HepG2 (cell line): Measurements from ENCODE around the gene FOXD1. TPM values are rescaled to one million over a fixed set of nuclear protein-coding genes. Genes with fewer than 3 reads are reported as not detected.

Experiments
- ATAC-seq: fragments of 200-7000 bp; cut with Tn5 transposase; 3 replicates; pipeline ENCODE4 v1.9.1; 2020; ENCODE audit warnings: mild to moderate bottlenecking, moderate library complexity
- BruUV-seq: library from RNA; stranded (reverse); fragments of 400-500 nt; replicated peaks from 2 replicates; lab custom pipeline; 2021; lab: Mats Ljungman, UMichigan
- CTCF ChIA-PET: fragments of 300-600 bp; formaldehyde crosslinking; extraction: SDS; loops from one replicate; lab custom pipeline; 2021; ENCODE audit warnings: low total read pairs, inconsistent platforms, low intra/inter-chr PET ratio; lab: Yijun Ruan, JAX
- POLR2A ChIA-PET: fragments of 350-600 bp; sonication (Branson Sonifier 250); formaldehyde crosslinking; loops from one replicate; lab custom pipeline; 2020; ENCODE audit warnings: antibody characterized with exemption, inconsistent platforms; lab: Yijun Ruan, JAX
- DNase-seq: peaks from one replicate; pipeline ENCODE4 v3.0.0-alpha.2; 2015; ENCODE audit warnings: low spot score
- FAIRE-seq: peaks from 3 replicates; lab custom pipeline; 2011; peaks lifted over from hg19 to GRCh38; lab: Jason Lieb, UNC
- H2AFZ ChIP-seq: one replicate; pipeline ENCODE4 v1.6.1; 2011; ENCODE audit warnings: low read length, inconsistent platforms
- H3K27ac ChIP-seq: fragments of 300-600 bp; 3 replicates; pipeline ENCODE4 v1.8.0; 2011; ENCODE audit warnings: mixed run types, mild to moderate bottlenecking, mixed read lengths, low read length, inconsistent platforms; ENCODE audit not compliant: insufficient read depth; ENCODE audit errors: extremely low read length
- H3K27me3 ChIP-seq, 2 experiments: fragments of 200-600 bp in 1 of 2; 2 replicates in 1 of 2; 3 replicates in 1 of 2; pipeline versions ENCODE4 v1.6.0 to v1.8.0; 2011; ENCODE audit warnings: low read length in 2 of 2, mild to moderate bottlenecking in 2 of 2, moderate library complexity in 2 of 2, inconsistent platforms in 1 of 2; ENCODE audit not compliant: insufficient read depth in 2 of 2, control insufficient read depth in 1 of 2
- H3K36me3 ChIP-seq, 2 experiments: fragments of 200-600 bp in 1 of 2; replicated peaks in 1 of 2; 2 replicates in 1 of 2; 3 replicates in 1 of 2; pipeline versions ENCODE4 v1.5.1 to v1.8.0; 2011; ENCODE audit warnings: low read length in 2 of 2, inconsistent platforms in 1 of 2; ENCODE audit not compliant: insufficient read depth in 2 of 2, control insufficient read depth in 1 of 2
- H3K4me1 ChIP-seq: 2 replicates; pipeline ENCODE4 v1.5.1; 2012; ENCODE audit warnings: low read length, inconsistent platforms; ENCODE audit not compliant: insufficient read depth
- H3K4me2 ChIP-seq: 2 replicates; pipeline ENCODE4 v1.6.0; 2011; ENCODE audit warnings: low read depth, low read length, inconsistent platforms
- H3K4me3 ChIP-seq, 3 experiments: fragments of 200-600 bp in 1 of 3; sonication (generic), shearing (Covaris generic) in 1 of 3; replicated peaks in 1 of 3; 2 replicates each; pipeline ENCODE4 v1.5.1; 2011 to 2016; ENCODE audit warnings: low read length in 3 of 3, inconsistent platforms in 2 of 3, low read depth in 2 of 3, mild to moderate bottlenecking in 2 of 3, control low read depth in 1 of 3, mixed read lengths in 1 of 3; ENCODE audit not compliant: insufficient read depth in 1 of 3
- H3K79me2 ChIP-seq: one replicate; pipeline ENCODE4 v1.6.1; 2011; ENCODE audit warnings: low read length, inconsistent platforms; ENCODE audit not compliant: insufficient read depth
- H3K9ac ChIP-seq: 2 replicates; pipeline ENCODE4 v1.6.0; 2011; ENCODE audit warnings: mild to moderate bottlenecking, low read depth, low read length, inconsistent platforms; ENCODE audit not compliant: insufficient read depth
- H3K9me3 ChIP-seq: 2 replicates; pipeline ENCODE4 v1.5.1; 2012; ENCODE audit warnings: mild to moderate bottlenecking, low read length
- H4K20me1 ChIP-seq: 2 replicates; pipeline ENCODE4 v1.6.0; 2011; ENCODE audit warnings: inconsistent platforms, mild to moderate bottlenecking, low read length, moderate library complexity; ENCODE audit not compliant: insufficient read depth
- ELF4 ChIP-seq: sonication (generic); formaldehyde crosslinking; IDR thresholded peaks from 2 replicates; pipeline ENCODE4 v1.5.0; 2020; ENCODE audit warnings: missing genetic modification reagents, mild to moderate bottlenecking, moderate library complexity, borderline replicate concordance
- FOXO4 ChIP-seq: sonication (generic); formaldehyde crosslinking; conservative IDR thresholded peaks from 2 replicates; pipeline ENCODE4 v1.8.1; 2023; ENCODE audit warnings: missing genetic modification reagents
- HNRNPH1 ChIP-seq: fragments of 200-400 bp; formaldehyde crosslinking; optimal IDR thresholded peaks from 2 replicates; pipeline ENCODE3; 2017; ENCODE audit warnings: mild to moderate bottlenecking, low read depth, low read length
- IKZF1 ChIP-seq: fragments of 450-650 bp; IDR thresholded peaks from 2 replicates; pipeline ENCODE4 v1.7.1; 2016
- NPAS2 ChIP-seq: sonication (generic); formaldehyde crosslinking; IDR thresholded peaks from 2 replicates; pipeline ENCODE4 v1.8.0; 2022; ENCODE audit warnings: mild to moderate bottlenecking, missing genetic modification reagents, borderline replicate concordance
- RFX5 ChIP-seq: IDR thresholded peaks from 2 replicates; pipeline ENCODE4 v1.6.1; 2011; ENCODE audit warnings: low read depth, low read length, improper control_type of control experiment
- SP1 ChIP-seq, 2 experiments: fragments of 450-650 bp in 1 of 2; sonication (generic) in 1 of 2; formaldehyde crosslinking in 1 of 2; IDR thresholded peaks; 2 replicates each; pipeline versions ENCODE4 v1.4.0 to v1.6.1; 2016 to 2020; ENCODE audit warnings: missing genetic modification reagents in 1 of 2
- ZKSCAN8 ChIP-seq: IDR thresholded peaks from 2 replicates; pipeline ENCODE4 v1.6.1; 2016; ENCODE audit warnings: borderline replicate concordance, missing genetic modification reagents, missing compliant biosample characterization
- ZNF17 ChIP-seq: sonication (generic); formaldehyde crosslinking; IDR thresholded peaks from 2 replicates; pipeline ENCODE4 v1.5.0; 2020; ENCODE audit warnings: mild to moderate bottlenecking, missing genetic modification reagents
- ZNF180 ChIP-seq: sonication (generic); formaldehyde crosslinking; IDR thresholded peaks from 2 replicates; pipeline ENCODE4 v1.4.0; 2020; ENCODE audit warnings: low read depth, missing genetic modification reagents, borderline replicate concordance
- ZNF431 ChIP-seq: sonication (generic); formaldehyde crosslinking; IDR thresholded peaks from 2 replicates; pipeline ENCODE4 v1.9.0; 2022; ENCODE audit warnings: missing genetic modification reagents, low read depth, mild to moderate bottlenecking, borderline replicate concordance
- ZNF563 ChIP-seq: sonication (generic); formaldehyde crosslinking; IDR thresholded peaks from 2 replicates; pipeline ENCODE4 v1.8.0; 2022; ENCODE audit warnings: mild to moderate bottlenecking, moderate library complexity, missing genetic modification reagents
- WGBS: methylation state at CpG from one replicate; pipeline ENCODE4 v1.1.6; 2017; ENCODE audit warnings: low lambda C conversion rate; 5-methylcytosine and 5-hydroxymethylcytosine counted together
- in situ Hi-C: cut with HindIII; loops from 2 replicates; pipeline ENCODE4 v1.10.0; 2017; ENCODE audit warnings: low pct_unique_long_range_greater_than_20kb; ENCODE audit not compliant: extremely low pct_ligation_motif_present
- intact Hi-C: fragments of 100-400 bp; cut with micrococcal nuclease; formaldehyde crosslinking; loops from one replicate; pipeline ENCODE4 v1.10.0; 2022; ENCODE audit not compliant: unreplicated experiment
- polyA plus RNA-seq, 8 experiments: library from polyadenylated mRNA; depleted of rRNA in 3 of 8; stranded (reverse) in 7 of 8; unstranded in 1 of 8; fragments of >200 nt; fragmentation: Illumina TruSeq in 4 of 8; extraction: Trizol in 4 of 8; gene quantifications; 2 replicates each; pipeline versions ENCODE4 v1.2.1 to v1.2.3, GENCODE V29; 2011 to 2016; ENCODE audit warnings: low read depth in 4 of 8, missing spikeins in 1 of 8, mixed read lengths in 1 of 8; ENCODE audit not compliant: insufficient read depth in 1 of 8
- total RNA-seq, 5 experiments: library from RNA; depleted of rRNA; stranded (reverse); fragments of >200 nt; fragmentation: Illumina TruSeq; extraction: Trizol; gene quantifications; 2 replicates each; pipeline ENCODE4 v1.2.3, GENCODE V29; 2016; ENCODE audit warnings: low read depth in 1 of 5

FOXD1 gene
- total and polyA plus RNA-seq, 2 of the 13 experiments (the other 11 are each of a cell fraction or from before 2014, with no cell fraction given): 0.04 to 0.05 TPM

GRCh38 chr5:73484511-73484910 is 35.9 kb upstream of the FOXD1 start:
- no peaks in the 10 kb centered on the region for H3K9me3 ChIP-seq
- H3K9ac ChIP-seq: no peak overlapping the region
- 9% methylated on average over 1 of the region's 1 CpG for WGBS
- in situ Hi-C loops: no loop called here
- FAIRE-seq (no peak), ATAC-seq (no peak), DNase-seq (no peak)
- no peaks in the 10 kb centered on the region for H3K4me1 ChIP-seq
- ChIA-PET POLR2A (no interaction called here), CTCF (no interaction called here)
- no peak overlapping the region for H3K4me3 ChIP-seq
- no peaks in the 10 kb centered on the region for H4K20me1 ChIP-seq
- H3K79me2 ChIP-seq: no peaks in the 10 kb centered on the region
- H3K4me2 ChIP-seq: no peak overlapping the region
- no peak for TF ChIP-seq FOXO4 (CRISPR knock-in tag)
- no peak for TF ChIP-seq IKZF1
- no peak for TF ChIP-seq ZKSCAN8 (CRISPR knock-in tag)
- no peak for TF ChIP-seq HNRNPH1
- no peak for TF ChIP-seq ZNF563 (CRISPR knock-in tag)
- no peak for TF ChIP-seq ZNF180 (CRISPR knock-in tag)
- TF ChIP-seq ZNF17 (CRISPR knock-in tag): no peak
- TF ChIP-seq ZNF431 (CRISPR knock-in tag): no peak
- TF ChIP-seq RFX5: no peak
- no peak for TF ChIP-seq ELF4 (CRISPR knock-in tag)
- TF ChIP-seq SP1 (IDR thresholded peaks at IDR 0.05): no peak
- no peak for TF ChIP-seq SP1 (CRISPR knock-in tag; IDR thresholded peaks at IDR 0.05)
- TF ChIP-seq NPAS2 (CRISPR knock-in tag): no peak
- H3K27me3 ChIP-seq: peaks cover 0 to 24% of the 10 kb centered on the region in 2 experiments
- no TSS peak for BruUV-seq
- no peak overlapping the region for H2AFZ ChIP-seq
- no peaks in the 10 kb centered on the region for H3K36me3 ChIP-seq
- H3K27ac ChIP-seq: no peak overlapping the region
- intact Hi-C loops: no loop called here
